Activated CD4-positive, alpha-beta T cell treated with anti-CD3 and anti-CD28 coated beads, Interleukin-10, Interleukin-2, amounts not matched to agents 100 ng/mL and 50 ng/mL, durations not matched to agents 16 hours and 8 hours (primary cell): ENCODE data around the gene VSIG1.

ENCODE experiments used
- DNase-seq: peaks from one replicate; pipeline ENCODE4 v3.0.0-alpha.2; 2020

Gene VSIG1

GRCh38 chrX:108064613-108065012 lies 19.7 kb downstream of the VSIG1 start:
- no peak for DNase-seq

- DNase-seq: no peak
Measured at GRCh38 chrX:108068121-108068520, 23.3 kb downstream of the VSIG1 start.

GRCh38 chrX:108070891-108071290 lies 26.0 kb downstream of the VSIG1 start:
- DNase-seq: no peak

- DNase-seq: no peak
Measured at GRCh38 chrX:108071578-108071977, 26.7 kb downstream of the VSIG1 start.

- DNase-seq: no peak
Measured at GRCh38 chrX:108072746-108073145, 27.9 kb downstream of the VSIG1 start.

- no peak for DNase-seq
Measured at GRCh38 chrX:108081110-108081509, 36.2 kb downstream of the VSIG1 start.

GRCh38 chrX:108087792-108088191 lies 42.9 kb downstream of the VSIG1 start:
- DNase-seq: no peak

GRCh38 chrX:108088511-108088910 lies 43.6 kb downstream of the VSIG1 start:
- no peak for DNase-seq

GRCh38 chrX:108090491-108091263 lies 45.8 kb downstream of the VSIG1 start:
- DNase-seq: no peak

- DNase-seq: peak; percentile 93
Measured at GRCh38 chrX:108091264-108091877, 46.5 kb downstream of the VSIG1 start, which contains the start of the genes ATG4A and PSMD10. Gene ATG4A (plus strand): TSS chrX:108091778. CDS start chrX:108091827, 49 bp downstream. Gene PSMD10 (minus strand): TSS chrX:108091542. CDS start chrX:108091520, 22 bp downstream.

- DNase-seq: no peak
Measured at GRCh38 chrX:108091878-108092291, 47.0 kb downstream of the VSIG1 start.

GRCh38 chrX:108097380-108097779 lies 52.5 kb downstream of the VSIG1 start:
- DNase-seq: no peak

- no peak for DNase-seq
Measured at GRCh38 chrX:108105473-108105872, 60.6 kb downstream of the VSIG1 start.

GRCh38 chrX:108114541-108114940 lies 69.7 kb downstream of the VSIG1 start:
- no peak for DNase-seq

GRCh38 chrX:108117988-108118387 lies 73.1 kb downstream of the VSIG1 start:
- DNase-seq: no peak

GRCh38 chrX:108121291-108121690 lies 76.4 kb downstream of the VSIG1 start:
- no peak for DNase-seq

- DNase-seq: no peak
Measured at GRCh38 chrX:108122748-108123147, 77.9 kb downstream of the VSIG1 start.

GRCh38 chrX:108123591-108124366 lies 78.9 kb downstream of the VSIG1 start:
- no peak for DNase-seq

- DNase-seq: no peak
Measured at GRCh38 chrX:108126661-108127060, 81.8 kb downstream of the VSIG1 start.

- no peak for DNase-seq
Measured at GRCh38 chrX:108127152-108127551, 82.3 kb downstream of the VSIG1 start.
